H1 (cell line): ENCODE results near the gene ROR1. TPM values are rescaled to one million over a fixed set of nuclear protein-coding genes. Genes with fewer than 3 reads are reported as not detected.

ENCODE experiments used
- CTCF ChIA-PET: fragments of 300-600 bp; sonication (Branson Sonifier 250); formaldehyde crosslinking; loops from one replicate; lab custom pipeline; 2021; ENCODE audit not compliant: partially characterized antibody; lab: Charles Lee
- POLR2A ChIA-PET: fragments of 300-600 bp; sonication (Branson Sonifier 250); formaldehyde crosslinking; loops from one replicate; lab custom pipeline; 2021; ENCODE audit warnings: inconsistent platforms; ENCODE audit not compliant: partially characterized antibody; lab: Charles Lee
- DNase-seq, 2 experiments: peaks; one replicate each; pipeline versions ENCODE4 v3.0.0 to v3.0.0-alpha.2; 2010 to 2022; ENCODE audit warnings: low spot score in 2 of 2, low read depth in 1 of 2, mixed read lengths in 1 of 2
- FAIRE-seq: peaks from 2 replicates; lab custom pipeline; 2011; peaks lifted over from hg19 to GRCh38; lab: Jason Lieb, UNC
- H2AFZ ChIP-seq: 2 replicates; pipeline ENCODE4 v1.8.1; 2012; ENCODE audit warnings: low read length, inconsistent platforms
- H2AK5ac ChIP-seq: 2 replicates; pipeline ENCODE4 v1.6.1; 2013; ENCODE audit warnings: low read depth, low read length
- H2BK120ac ChIP-seq: replicated peaks from 2 replicates; pipeline ENCODE3; 2013; ENCODE audit warnings: low read depth, low read length, inconsistent platforms
- H2BK12ac ChIP-seq: 2 replicates; pipeline ENCODE4 v1.6.1; 2013; ENCODE audit warnings: low read depth, low read length
- H2BK15ac ChIP-seq: 2 replicates; pipeline ENCODE4 v1.6.1; 2013; ENCODE audit warnings: low read length
- H2BK20ac ChIP-seq: 2 replicates; pipeline ENCODE4 v1.6.1; 2013; ENCODE audit warnings: low read length
- H2BK5ac ChIP-seq: 2 replicates; pipeline ENCODE4 v1.6.1; 2013; ENCODE audit warnings: low read depth, low read length
- H3K14ac ChIP-seq: 2 replicates; pipeline ENCODE4 v1.6.1; 2013; ENCODE audit warnings: inconsistent platforms; ENCODE audit not compliant: insufficient read length
- H3K18ac ChIP-seq: 2 replicates; pipeline ENCODE4 v1.6.1; 2013; ENCODE audit warnings: low read length; ENCODE audit errors: extremely low read depth
- H3K23ac ChIP-seq: 2 replicates; pipeline ENCODE4 v1.6.1; 2013; ENCODE audit warnings: inconsistent platforms; ENCODE audit not compliant: insufficient read length
- H3K23me2 ChIP-seq: 2 replicates; pipeline ENCODE4 v1.6.1; 2013; ENCODE audit warnings: low read depth, low read length
- H3K27ac ChIP-seq: 2 replicates; pipeline ENCODE4 v1.6.1; 2011; ENCODE audit warnings: low read depth, low read length, inconsistent platforms
- H3K27me3 ChIP-seq, 4 experiments: replicated peaks in 1 of 4; 1 replicate in 1 of 4; 2 replicates in 3 of 4; pipeline versions ENCODE4 v1.6.1 to v1.8.1; 2011 to 2013; ENCODE audit warnings: low read length in 3 of 4, mild to moderate bottlenecking in 3 of 4, inconsistent platforms in 2 of 4, mixed read lengths in 2 of 4, moderate library complexity in 1 of 4; ENCODE audit not compliant: control insufficient read depth in 3 of 4, insufficient read depth in 3 of 4; ENCODE audit errors: extremely low read depth in 1 of 4
- H3K36me3 ChIP-seq, 4 experiments: 2 replicates each; pipeline versions ENCODE4 v1.6.1 to v1.8.1; 2011 to 2013; ENCODE audit warnings: mild to moderate bottlenecking in 4 of 4, low read length in 3 of 4, moderate library complexity in 2 of 4, control low read depth in 1 of 4, inconsistent platforms in 1 of 4; ENCODE audit not compliant: insufficient read depth in 4 of 4, control insufficient read depth in 2 of 4
- H3K4ac ChIP-seq: replicated peaks from 2 replicates; pipeline ENCODE3; 2013; ENCODE audit warnings: low read length, low read depth, mixed read lengths, inconsistent platforms; ENCODE audit not compliant: insufficient read length
- H3K4me1 ChIP-seq, 4 experiments: replicated peaks in 1 of 4; 1 replicate in 1 of 4; 2 replicates in 3 of 4; pipeline versions ENCODE4 v1.6.1 to v1.8.1; 2011 to 2013; ENCODE audit warnings: low read length in 3 of 4, inconsistent platforms in 2 of 4, mixed read lengths in 1 of 4; ENCODE audit not compliant: insufficient read depth in 4 of 4, control insufficient read depth in 3 of 4
- H3K4me2 ChIP-seq, 2 experiments: 2 replicates each; pipeline versions ENCODE4 v1.6.1 to v1.8.1; 2011 to 2013; ENCODE audit warnings: low read depth in 2 of 2, low read length in 2 of 2, control low read depth in 1 of 2, inconsistent platforms in 1 of 2, mild to moderate bottlenecking in 1 of 2; ENCODE audit not compliant: insufficient read depth in 1 of 2
- H3K4me3 ChIP-seq, 4 experiments: fragments of 200-600, 300-600 bp in 1 of 4; sonication (generic), shearing (Covaris generic), sonication (Bioruptor Twin) in 1 of 4; 2 replicates each; pipeline versions ENCODE4 v1.5.1 to v1.8.1; 2011 to 2016; ENCODE audit warnings: low read length in 4 of 4, low read depth in 3 of 4, control low read depth in 2 of 4, inconsistent platforms in 2 of 4, mild to moderate bottlenecking in 2 of 4, mixed read lengths in 1 of 4, moderate library complexity in 1 of 4; ENCODE audit not compliant: insufficient read depth in 2 of 4; ENCODE audit errors: extremely low read depth in 1 of 4
- H3K56ac ChIP-seq: replicated peaks from 2 replicates; pipeline ENCODE3; 2013; ENCODE audit warnings: low read depth, mild to moderate bottlenecking, mixed read lengths, low read length, inconsistent platforms; ENCODE audit not compliant: insufficient read length
- H3K79me1 ChIP-seq: 2 replicates; pipeline ENCODE4 v1.6.1; 2013; ENCODE audit warnings: low read depth, low read length, control low read depth
- H3K79me2 ChIP-seq, 2 experiments: 2 replicates each; pipeline versions ENCODE4 v1.6.1 to v1.8.1; 2012 to 2013; ENCODE audit warnings: low read length in 2 of 2, mild to moderate bottlenecking in 2 of 2, inconsistent platforms in 1 of 2; ENCODE audit not compliant: insufficient read depth in 2 of 2, control insufficient read depth in 1 of 2
- H3K9ac ChIP-seq, 4 experiments: replicated peaks in 1 of 4; 1 replicate in 1 of 4; 2 replicates in 3 of 4; pipeline versions ENCODE4 v1.6.1 to v1.8.1; 2011 to 2013; ENCODE audit warnings: low read depth in 3 of 4, low read length in 3 of 4, control low read depth in 2 of 4, mild to moderate bottlenecking in 2 of 4, moderate library complexity in 2 of 4, inconsistent platforms in 1 of 4; ENCODE audit errors: extremely low read depth in 1 of 4
- H3K9me3 ChIP-seq, 2 experiments: 2 replicates each; pipeline versions ENCODE4 v1.6.1 to v1.8.1; 2012 to 2013; ENCODE audit warnings: mild to moderate bottlenecking in 2 of 2, moderate library complexity in 2 of 2, control low read depth in 1 of 2, inconsistent platforms in 1 of 2, low read depth in 1 of 2, low read length in 1 of 2, mixed read lengths in 1 of 2; ENCODE audit not compliant: insufficient read depth in 2 of 2
- H4K20me1 ChIP-seq, 2 experiments: replicated peaks in 1 of 2; 2 replicates each; pipeline versions ENCODE3 to v1.8.1; 2011 to 2013; ENCODE audit warnings: inconsistent platforms in 2 of 2, low read length in 2 of 2, mild to moderate bottlenecking in 1 of 2; ENCODE audit not compliant: insufficient read depth in 2 of 2, control insufficient read depth in 1 of 2
- H4K5ac ChIP-seq: 2 replicates; pipeline ENCODE4 v1.6.1; 2013; ENCODE audit warnings: low read length, low read depth, mixed read lengths, inconsistent platforms; ENCODE audit not compliant: insufficient read length
- H4K8ac ChIP-seq: 2 replicates; pipeline ENCODE4 v1.8.0; 2013; ENCODE audit warnings: mild to moderate bottlenecking, moderate library complexity, low read length, inconsistent platforms; ENCODE audit not compliant: insufficient read depth; ENCODE audit errors: extremely low read depth
- H4K91ac ChIP-seq: replicated peaks from 2 replicates; pipeline ENCODE3; 2013; ENCODE audit warnings: low read length, mixed read lengths, inconsistent platforms; ENCODE audit not compliant: insufficient read length
- SIRT6 ChIP-seq: IDR thresholded peaks from one replicate; pipeline ENCODE4 v1.7.1; 2012; ENCODE audit warnings: low read length, inconsistent platforms
- SP2 ChIP-seq: IDR thresholded peaks from 2 replicates; pipeline ENCODE4 v1.6.1; 2012; ENCODE audit warnings: mild to moderate bottlenecking, low read length, inconsistent platforms
- SRF ChIP-seq: IDR thresholded peaks from 2 replicates; pipeline ENCODE4 v1.6.1; 2011; ENCODE audit warnings: mild to moderate bottlenecking, low read depth, low read length, moderate library complexity
- TAF1 ChIP-seq: IDR thresholded peaks from 2 replicates; pipeline ENCODE4 v1.6.1; 2011; ENCODE audit warnings: mild to moderate bottlenecking, low read depth, low read length
- WGBS, 2 experiments: shearing (Covaris generic) in 1 of 2; methylation state at CpG; one replicate each; pipeline versions ENCODE4 v1.1.6 to v1.1.7; 2013 to 2015; ENCODE audit warnings: low lambda C conversion rate in 2 of 2, mixed read lengths in 2 of 2, inconsistent platforms in 1 of 2, low coverage in 1 of 2, missing lambda C conversion rate in 1 of 2; ENCODE audit not compliant: insufficient replicate concordance in 2 of 2, insufficient coverage in 1 of 2, insufficient read length in 1 of 2; ENCODE audit errors: extremely low coverage in 1 of 2, missing lambda C conversion rate in 1 of 2; 5-methylcytosine and 5-hydroxymethylcytosine counted together
- polyA plus RNA-seq, 7 experiments: library from polyadenylated mRNA; depleted of rRNA in 3 of 7; stranded (reverse) in 5 of 7; unstranded in 2 of 7; fragments of >200 nt in 5 of 7; fragments of 200-250 nt in 2 of 7; gene quantifications; 1 replicate in 5 of 7; 2 replicates in 1 of 7; 4 replicates in 1 of 7; pipeline versions ENCODE4 v1.2.1 to v1.2.3, GENCODE V29; 2011 to 2013; ENCODE audit warnings: missing spikeins in 2 of 7, mixed read lengths in 2 of 7
- total RNA-seq: library from RNA; stranded (reverse); fragmentation: NEBNext Ultra II Directional; extraction: Animal tissue kit (Norgen Biotek cat#: 25700); gene quantifications from 2 replicates; pipeline ENCODE4 v1.2.1, GENCODE V29; 2021

The ROR1 gene
- total and polyA plus RNA-seq, 2 of the 8 experiments (the other 6 are each of a cell fraction or from before 2014, with no cell fraction given): 33.6 to 73.6 TPM

GRCh38 chr1:63829349-63830327 lies 55.8 kb downstream of the ROR1 start:
- Histone ChIP-seq H4K5ac (no peak overlapping the region), H2AFZ (no peak overlapping the region), H4K8ac (no peak overlapping the region), H3K27me3 (no peaks in the 10 kb centered on the region), H3K4me2 (no peak overlapping the region), H3K4ac (no peak overlapping the region), H3K4me3 (no peak overlapping the region), H3K56ac (no peak overlapping the region), H3K23ac (no peak overlapping the region), H3K79me2 (peaks cover 24 to 100% of the 10 kb centered on the region in 2 experiments), H2BK5ac (no peak overlapping the region), H3K9ac (no peak overlapping the region), H2BK15ac (no peak overlapping the region), H3K79me1 (peaks cover 6% of the 10 kb centered on the region), H4K91ac (no peak overlapping the region), H2BK120ac (no peak overlapping the region), H3K27ac (no peak overlapping the region), H2BK20ac (no peak overlapping the region), H3K36me3 (no peaks in the 10 kb centered on the region; a peak in 1 of 8 replicates), H3K23me2 (peaks cover 3% of the 10 kb centered on the region; the same call in 1 of the 2 replicates), H3K14ac (no peak overlapping the region), H3K4me1 (peaks cover 4 to 15% (median 14%) of the 10 kb centered on the region in 4 experiments), H3K9me3 (peaks cover 0 to 3% of the 10 kb centered on the region in 2 experiments; a peak in 1 of 4 replicates), H4K20me1 (peaks cover 5 to 9% of the 10 kb centered on the region in 2 experiments), H2AK5ac (peak overlapping the region; percentile 5; the same call in 1 of the 2 replicates), H2BK12ac (no peak overlapping the region), H3K18ac (0 out of 2 replicates have a peak overlapping the region, but pooled peaks have one; percentile 3)
- 93% methylated on average over 11 of the region's 11 CpGs; no CpG with 5 or more reads in 1 of the 2 experiments for WGBS, 2 experiments
- POLR2A ChIA-PET: interaction anchor here (0.7 to 3.1 kb wide), 3 partner anchors 12 to 16 kb away, joined by 3 to 9 read pairs (median 5); no protein-coding TSS in a partner anchor
- TF ChIP-seq SIRT6 (no peak), SRF (no peak), SP2 (no peak), TAF1 (no peak)
- no peak for DNase-seq
- no peak for FAIRE-seq
- CTCF ChIA-PET: interaction anchor here (0.8 to 2.2 kb wide), 4 partner anchors 14 to 89 kb away, joined by 3 to 8 read pairs (median 4); no protein-coding TSS in a partner anchor
